ENCODE measurements around the gene DTX3L.

Gene DTX3L

GRCh38 chr3:122564155-122564912, at the start of gene DTX3L, which contains the start of gene PARP9:
Gene DTX3L, plus strand, starts transcription at chr3:122564338. Its CDS starts 89 bp downstream, at chr3:122564427.
Gene PARP9, minus strand, starts transcription at chr3:122564300. Its CDS starts 4,680 bp downstream, at chr3:122559620.
- TF ChIP-seq EZH2phosphoT487 (conservative IDR thresholded peaks at IDR 0.05; ENCODE audit: low read length) (no peak), CTCF (IDR thresholded peaks at IDR 0.05; ENCODE audit: insufficient read depth, low read length, poor library complexity, severe bottlenecking) (no peak)
- Histone ChIP-seq H3K27me3 (ENCODE audit: low read length) (no peaks in the 10 kb centered on the region), H3K4me2 (ENCODE audit: low read depth, low read length, poor library complexity, severe bottlenecking) (peak within 1 kb of the TSS; percentile 47), H3K9me2 (replicated peaks; ENCODE audit: insufficient read depth, low read length) (no peaks in the 10 kb centered on the region), H3K27ac (ENCODE audit: low read depth, low read length) (no peak within 1 kb of the TSS), H3K9ac (ENCODE audit: low read length) (peak within 1 kb of the TSS; percentile 30; the same call in 1 of the 2 replicates), H3K4me3 (ENCODE audit: insufficient read depth, low read length, poor library complexity, severe bottlenecking) (peak within 1 kb of the TSS; percentile 43), H3K79me2 (ENCODE audit: insufficient read depth, low read length) (no peaks in the 10 kb centered on the region), H3F3A (ENCODE audit: insufficient read depth) (no peaks in the 10 kb centered on the region), H3K36me3 (ENCODE audit: low read length) (no peaks in the 10 kb centered on the region), H3K9me3 (ENCODE audit: insufficient read depth, low read length) (no peaks in the 10 kb centered on the region), H4K20me1 (ENCODE audit: low read depth, low read length) (no peaks in the 10 kb centered on the region), H2AFZ (ENCODE audit: low read depth, low read length, severe bottlenecking) (peak within 1 kb of the TSS; percentile 23)

DNA sequence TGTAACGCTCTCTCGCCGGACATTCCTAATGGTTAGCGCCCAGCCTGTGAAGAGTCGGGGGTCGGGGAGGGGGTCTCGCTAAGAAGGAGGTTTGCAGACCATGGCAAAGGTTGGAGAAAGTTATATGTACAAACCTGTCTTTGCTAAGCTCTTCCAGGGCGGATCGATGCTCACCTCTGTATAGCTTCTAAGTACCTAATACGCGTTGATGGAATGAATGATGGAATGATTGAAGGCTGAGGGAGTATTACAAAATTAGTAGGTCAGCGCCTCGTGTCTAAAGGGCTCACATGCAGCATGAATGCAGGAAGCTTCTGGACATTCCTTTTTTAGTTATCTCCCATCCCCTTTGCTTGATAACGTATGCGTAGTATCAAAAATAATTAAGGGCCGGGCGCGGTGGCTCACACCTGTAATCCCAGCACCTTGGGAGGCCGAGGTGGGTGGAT, 49.1 kb upstream of the DTX3L start:
- Histone ChIP-seq H3K9ac (ENCODE audit: low read length) (peak overlapping the region; percentile 90), H2AFZ (ENCODE audit: low read depth, low read length, severe bottlenecking) (peak overlapping the region; percentile 100), H4K20me1 (ENCODE audit: low read depth, low read length) (peaks cover 26% of the 10 kb centered on the region), H3K9me2 (replicated peaks; ENCODE audit: insufficient read depth, low read length) (no peaks in the 10 kb centered on the region), H3K27me3 (ENCODE audit: low read length) (no peaks in the 10 kb centered on the region), H3K4me3 (ENCODE audit: insufficient read depth, low read length, poor library complexity, severe bottlenecking) (peak overlapping the region; percentile 81), H3K9me3 (ENCODE audit: insufficient read depth, low read length) (no peaks in the 10 kb centered on the region), H3K27ac (ENCODE audit: low read depth, low read length) (no peak overlapping the region; the same call in 1 of the 2 replicates), H3K79me2 (ENCODE audit: insufficient read depth, low read length) (peaks cover 41% of the 10 kb centered on the region), H3K4me2 (ENCODE audit: low read depth, low read length, poor library complexity, severe bottlenecking) (peak overlapping the region; percentile 85), H3F3A (ENCODE audit: insufficient read depth) (no peaks in the 10 kb centered on the region), H3K36me3 (ENCODE audit: low read length) (no peaks in the 10 kb centered on the region)
- TF ChIP-seq EZH2phosphoT487 (conservative IDR thresholded peaks at IDR 0.05; ENCODE audit: low read length) (no peak), CTCF (IDR thresholded peaks at IDR 0.05; ENCODE audit: insufficient read depth, low read length, poor library complexity, severe bottlenecking) (no peak)

- no peak overlapping the region for H3K27ac ChIP-seq (ENCODE audit: low read depth, low read length)
- H3F3A ChIP-seq (ENCODE audit: insufficient read depth) = no peaks in the 10 kb centered on the region
- H3K27me3 ChIP-seq (ENCODE audit: low read length) = no peaks in the 10 kb centered on the region
- H3K4me3 ChIP-seq (ENCODE audit: insufficient read depth, low read length, poor library complexity, severe bottlenecking) = no peak overlapping the region
- H3K4me2 ChIP-seq (ENCODE audit: low read depth, low read length, poor library complexity, severe bottlenecking) = no peak overlapping the region
- H3K9ac ChIP-seq (ENCODE audit: low read length) = no peak overlapping the region
- no peaks in the 10 kb centered on the region for H3K9me2 ChIP-seq (replicated peaks; ENCODE audit: insufficient read depth, low read length)
- peaks cover 21% of the 10 kb centered on the region for H4K20me1 ChIP-seq (ENCODE audit: low read depth, low read length)
- no peak for TF ChIP-seq EZH2phosphoT487 (conservative IDR thresholded peaks at IDR 0.05; ENCODE audit: low read length)
- no peak for TF ChIP-seq CTCF (IDR thresholded peaks at IDR 0.05; ENCODE audit: insufficient read depth, low read length, poor library complexity, severe bottlenecking)
- H3K36me3 ChIP-seq (ENCODE audit: low read length) = no peaks in the 10 kb centered on the region
- no peaks in the 10 kb centered on the region for H3K9me3 ChIP-seq (ENCODE audit: insufficient read depth, low read length)
- H3K79me2 ChIP-seq (ENCODE audit: insufficient read depth, low read length) = peaks cover 33% of the 10 kb centered on the region
- no peak overlapping the region for H2AFZ ChIP-seq (ENCODE audit: low read depth, low read length, severe bottlenecking)
Observed at GRCh38 chr3:122515870-122516269, 48.3 kb upstream of the DTX3L start.
